ENCODE results near the gene LCN2.
"Not testable (repeated sequence)": the region's sequence is repeated elsewhere in the genome, so short reads cannot be mapped to it uniquely, and the experiment has no call there.

LCN2 gene

DNA sequence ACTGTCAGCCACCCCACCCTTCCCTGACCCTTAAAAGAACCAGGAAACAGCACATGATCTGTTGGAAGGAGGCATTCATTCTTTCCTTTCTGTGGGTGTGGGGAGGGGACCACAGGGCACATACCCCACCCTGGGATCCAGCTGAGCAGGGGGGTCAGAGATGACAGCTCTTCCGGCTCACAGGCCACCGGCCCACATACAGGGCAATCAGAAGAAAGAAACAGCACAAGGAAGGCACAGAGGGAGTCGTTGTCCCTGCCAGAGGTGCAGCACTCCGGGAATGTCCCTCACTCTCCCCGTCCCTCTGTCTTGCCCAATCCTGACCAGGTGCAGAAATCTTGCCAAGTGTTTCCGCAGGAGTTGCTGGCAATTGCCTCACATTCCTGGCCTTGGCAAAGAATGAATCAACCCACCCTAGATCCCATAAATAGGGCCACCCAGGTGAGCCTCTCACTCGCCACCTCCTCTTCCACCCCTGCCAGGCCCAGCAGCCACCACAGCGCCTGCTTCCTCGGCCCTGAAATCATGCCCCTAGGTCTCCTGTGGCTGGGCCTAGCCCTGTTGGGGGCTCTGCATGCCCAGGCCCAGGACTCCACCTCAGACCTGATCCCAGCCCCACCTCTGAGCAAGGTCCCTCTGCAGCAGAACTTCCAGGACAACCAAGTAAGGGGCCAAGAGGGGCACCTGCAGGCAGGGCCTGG lies at the start of gene LCN2:
LCN2 (plus strand) TSS at position 453 of the 701 bp plus-strand sequence; CDS start at position 526, 73 bp downstream.
- DNase-seq: no peak

DNA sequence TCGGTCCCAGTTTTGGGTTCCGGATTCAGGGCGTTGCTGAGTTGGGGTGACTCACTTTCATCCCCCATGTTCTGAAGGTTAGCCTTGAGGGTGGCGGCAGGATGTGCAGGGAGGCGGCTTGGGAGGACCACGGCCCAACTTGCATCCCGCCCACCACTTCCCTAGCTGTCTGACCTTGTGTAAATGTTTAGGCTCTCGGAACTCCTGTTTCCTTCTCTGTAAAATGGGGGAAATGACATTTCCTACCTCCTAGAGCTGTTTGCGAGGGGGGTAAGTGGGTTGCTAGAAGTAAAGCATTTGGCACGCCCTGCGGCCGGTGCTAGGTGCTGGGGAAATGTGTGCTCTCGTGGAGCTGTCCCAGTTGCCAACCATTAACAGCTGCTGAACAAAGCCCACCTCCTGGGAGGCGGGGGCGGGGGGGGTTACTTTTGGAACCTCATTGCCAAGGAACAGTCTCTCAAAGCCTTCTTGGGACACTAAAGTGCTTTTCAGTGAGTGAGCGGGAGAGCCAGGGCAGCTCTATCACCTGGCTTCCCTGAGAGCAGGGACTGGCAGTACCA lies 49.2 kb upstream of the LCN2 start:
- DNase-seq: no peak

DNA sequence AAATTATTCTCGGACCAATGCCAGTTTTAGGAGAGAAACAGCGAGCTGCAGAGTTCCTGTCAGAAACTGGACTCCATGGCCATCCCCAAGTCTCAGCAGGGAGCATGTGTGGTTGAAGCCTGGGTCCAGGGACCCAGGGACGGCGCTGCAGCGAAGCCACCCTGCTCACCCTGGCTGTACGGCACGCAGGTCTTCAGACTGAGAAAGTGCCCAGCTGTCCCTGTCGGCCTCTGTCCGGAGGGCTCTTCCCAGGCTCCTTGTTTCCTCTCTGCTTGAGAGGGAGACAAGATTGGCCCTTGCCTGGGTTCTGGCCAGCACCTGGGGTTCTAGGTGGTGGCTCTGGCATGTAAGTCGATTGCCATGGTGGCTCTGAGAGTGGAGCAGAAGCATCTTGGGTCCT lies 48.7 kb upstream of the LCN2 start:
- DNase-seq: no peak

DNA sequence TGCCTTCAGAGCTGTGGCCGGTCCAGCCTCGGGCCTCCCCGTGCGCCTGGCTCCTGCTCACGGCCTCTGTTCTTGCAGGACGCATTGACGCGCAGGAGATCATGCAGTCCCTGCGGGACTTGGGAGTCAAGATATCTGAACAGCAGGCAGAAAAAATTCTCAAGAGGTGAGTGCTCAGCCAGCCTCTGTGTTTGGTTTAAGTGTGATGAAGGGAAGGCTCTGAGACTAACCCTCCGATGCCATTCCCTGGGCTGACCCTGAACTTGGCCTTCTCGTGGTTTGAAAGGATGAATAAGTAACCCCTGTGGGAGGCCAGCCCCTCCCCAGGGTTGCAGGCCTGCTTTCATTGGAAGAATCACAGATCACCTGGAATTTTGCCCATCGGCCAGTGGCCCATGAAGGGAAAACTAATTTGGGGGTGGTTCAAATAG lies 48.0 kb upstream of the LCN2 start:
- DNase-seq: no peak

DNA sequence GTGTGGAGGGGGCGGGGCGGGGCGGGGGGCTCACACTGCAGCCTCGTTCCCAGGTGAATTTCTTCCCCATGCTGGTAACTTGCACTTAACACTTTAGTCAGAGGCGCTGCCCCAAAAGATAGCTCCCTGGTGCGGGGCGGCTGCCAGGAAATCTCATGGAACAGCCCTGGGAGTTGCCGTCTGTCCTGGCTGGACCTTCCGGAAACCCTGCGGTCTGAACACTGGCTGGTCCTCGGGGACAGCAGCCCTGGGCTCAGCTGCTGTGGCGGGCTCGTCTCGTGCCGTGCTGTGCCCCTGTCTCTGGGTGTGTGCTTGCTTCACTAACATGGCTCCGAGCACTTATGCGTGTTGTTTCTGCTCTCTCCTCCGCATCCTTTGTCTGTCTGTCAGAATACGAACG lies 47.6 kb upstream of the LCN2 start:
- no peak for DNase-seq

DNA sequence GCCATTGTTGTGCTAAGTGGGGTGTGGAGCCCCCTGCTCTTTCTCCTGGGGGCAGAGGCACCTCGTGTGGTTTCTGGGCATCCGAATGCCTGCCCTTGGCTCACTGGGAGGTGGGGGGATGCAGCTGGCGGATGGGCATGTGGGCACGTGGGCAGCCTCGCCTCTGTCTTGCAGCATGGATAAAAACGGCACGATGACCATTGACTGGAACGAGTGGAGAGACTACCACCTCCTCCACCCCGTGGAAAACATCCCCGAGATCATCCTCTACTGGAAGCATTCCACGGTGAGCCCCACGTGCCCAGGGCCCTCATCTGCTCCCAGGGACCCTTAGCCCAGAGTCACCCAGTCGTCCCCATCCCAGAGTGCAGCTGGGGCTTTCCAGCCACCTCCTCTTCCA lies 47.1 kb upstream of the LCN2 start:
- DNase-seq: no peak

DNA sequence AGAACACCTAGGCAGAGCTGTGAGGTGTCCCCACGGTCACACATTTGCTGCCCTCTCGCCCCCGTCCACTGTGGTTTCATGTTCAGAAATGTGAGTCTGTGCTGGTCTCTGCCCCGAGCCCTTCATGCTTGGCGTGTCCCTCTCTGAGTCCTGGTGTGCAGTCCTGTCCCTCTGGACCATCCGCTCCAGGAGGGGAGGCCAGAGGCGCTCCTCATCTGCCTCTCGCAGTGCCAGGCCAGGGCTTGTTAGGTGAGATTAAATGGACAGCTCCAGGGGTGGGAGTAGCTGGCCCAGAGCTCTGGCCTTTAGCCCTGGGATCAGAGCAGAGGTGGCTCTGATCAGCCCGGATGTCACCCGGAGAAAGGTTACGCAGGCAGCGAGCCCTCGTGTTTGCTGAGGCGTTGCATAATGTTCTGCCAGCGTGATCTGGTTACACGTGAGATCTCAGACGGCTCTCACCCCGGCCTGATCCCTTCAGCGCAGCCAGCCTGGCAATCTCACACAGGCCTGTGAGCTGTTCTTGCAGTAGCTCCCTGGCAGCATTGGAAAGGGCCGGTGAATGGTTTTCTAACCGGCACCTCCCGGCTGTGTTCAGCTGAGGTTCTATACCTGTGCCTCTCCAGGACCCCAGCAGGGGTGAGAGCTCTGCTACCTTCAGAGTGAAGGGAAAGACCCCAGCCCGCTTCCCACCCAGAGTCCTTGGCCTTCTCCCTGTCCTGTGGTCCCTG lies 46.2 kb upstream of the LCN2 start:
- no peak for DNase-seq

DNA sequence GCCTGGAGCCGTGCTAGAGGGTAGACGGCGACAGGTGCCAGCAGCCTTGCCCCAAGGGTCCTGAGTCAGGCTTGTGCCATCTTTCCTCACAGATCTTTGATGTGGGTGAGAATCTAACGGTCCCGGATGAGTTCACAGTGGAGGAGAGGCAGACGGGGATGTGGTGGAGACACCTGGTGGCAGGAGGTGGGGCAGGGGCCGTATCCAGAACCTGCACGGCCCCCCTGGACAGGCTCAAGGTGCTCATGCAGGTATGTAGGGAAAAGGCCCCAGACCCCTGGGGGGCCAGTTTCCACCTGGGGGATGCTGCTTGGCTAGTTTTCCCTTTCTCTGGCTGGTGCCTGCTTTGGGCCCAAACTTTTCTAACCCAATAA lies 45.7 kb upstream of the LCN2 start:
- peak; percentile 17 for DNase-seq

DNA sequence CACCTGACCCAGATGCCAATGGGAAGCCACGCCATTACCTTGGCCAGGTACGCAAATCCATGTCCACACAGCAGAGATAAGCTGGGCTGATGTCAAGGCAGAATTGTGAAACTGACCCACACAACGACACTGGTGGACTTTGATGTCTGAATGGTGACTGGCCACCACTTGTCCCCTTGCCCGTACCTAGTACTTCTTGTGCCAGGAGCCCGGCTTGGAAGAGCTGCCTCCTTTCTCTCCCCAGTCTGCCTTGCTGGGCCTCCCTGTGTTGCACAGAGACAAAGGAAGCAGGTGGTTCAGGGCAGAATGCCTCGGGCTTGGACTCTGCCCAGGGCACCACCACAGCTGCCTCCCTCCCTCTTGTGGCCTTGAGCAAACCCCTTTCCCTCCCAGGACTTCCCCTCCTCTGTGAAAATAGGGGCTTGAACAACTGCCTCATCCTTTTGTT lies 45.1 kb upstream of the LCN2 start:
- no peak for DNase-seq

DNA sequence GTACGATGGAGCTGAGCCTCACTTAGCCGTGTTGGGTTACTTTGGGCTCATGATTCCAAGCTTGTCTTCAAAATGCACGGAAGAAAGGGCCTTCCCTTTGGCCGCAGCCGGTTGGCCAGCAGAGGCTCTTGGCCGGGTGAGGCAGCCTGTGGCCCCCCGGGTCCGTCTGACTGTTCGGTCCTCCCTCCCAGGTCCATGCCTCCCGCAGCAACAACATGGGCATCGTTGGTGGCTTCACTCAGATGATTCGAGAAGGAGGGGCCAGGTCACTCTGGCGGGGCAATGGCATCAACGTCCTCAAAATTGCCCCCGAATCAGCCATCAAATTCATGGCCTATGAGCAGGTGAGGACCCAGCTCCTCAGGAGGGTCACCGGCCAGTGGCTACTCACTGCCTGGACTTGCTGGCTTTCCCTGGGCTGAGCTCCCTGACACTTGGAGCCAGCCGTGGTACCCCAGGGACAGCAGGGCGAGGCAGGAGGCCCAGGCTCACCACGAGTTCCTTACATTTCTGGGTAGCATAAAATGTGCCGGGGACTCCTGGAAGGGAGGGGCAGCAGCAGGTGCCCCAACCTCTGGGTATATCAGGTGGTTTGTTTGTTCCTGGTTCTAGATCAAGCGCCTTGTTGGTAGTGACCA lies 43.6 kb upstream of the LCN2 start:
- DNase-seq: no peak

DNA sequence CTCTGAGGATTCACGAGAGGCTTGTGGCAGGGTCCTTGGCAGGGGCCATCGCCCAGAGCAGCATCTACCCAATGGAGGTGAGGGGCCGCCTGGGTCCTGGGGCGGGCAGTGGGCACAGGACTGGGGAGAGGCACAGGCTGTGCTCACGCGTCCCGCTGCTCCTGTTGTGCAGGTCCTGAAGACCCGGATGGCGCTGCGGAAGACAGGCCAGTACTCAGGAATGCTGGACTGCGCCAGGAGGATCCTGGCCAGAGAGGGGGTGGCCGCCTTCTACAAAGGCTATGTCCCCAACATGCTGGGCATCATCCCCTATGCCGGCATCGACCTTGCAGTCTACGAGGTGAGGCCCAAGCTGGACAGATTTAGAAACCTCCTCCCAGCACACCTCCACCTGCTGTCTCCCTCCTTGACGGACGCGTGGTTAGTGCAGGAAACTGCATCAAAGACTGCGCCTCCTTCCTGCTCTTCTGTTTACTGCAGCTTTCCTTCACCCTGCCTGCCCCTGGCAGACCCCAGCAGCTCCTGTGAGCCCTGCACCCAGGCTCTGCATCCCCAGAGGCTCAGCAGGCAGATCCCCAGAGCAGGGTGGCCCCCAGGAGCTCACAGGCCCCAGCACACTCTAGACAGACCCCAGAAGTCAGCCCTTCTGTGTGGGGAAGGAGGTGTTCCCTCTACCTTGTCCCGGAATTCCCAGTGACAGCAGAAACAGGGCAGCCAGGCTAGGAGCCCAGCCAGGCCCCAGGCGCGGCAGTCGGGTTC lies 42.9 kb upstream of the LCN2 start:
- DNase-seq: no peak

DNA sequence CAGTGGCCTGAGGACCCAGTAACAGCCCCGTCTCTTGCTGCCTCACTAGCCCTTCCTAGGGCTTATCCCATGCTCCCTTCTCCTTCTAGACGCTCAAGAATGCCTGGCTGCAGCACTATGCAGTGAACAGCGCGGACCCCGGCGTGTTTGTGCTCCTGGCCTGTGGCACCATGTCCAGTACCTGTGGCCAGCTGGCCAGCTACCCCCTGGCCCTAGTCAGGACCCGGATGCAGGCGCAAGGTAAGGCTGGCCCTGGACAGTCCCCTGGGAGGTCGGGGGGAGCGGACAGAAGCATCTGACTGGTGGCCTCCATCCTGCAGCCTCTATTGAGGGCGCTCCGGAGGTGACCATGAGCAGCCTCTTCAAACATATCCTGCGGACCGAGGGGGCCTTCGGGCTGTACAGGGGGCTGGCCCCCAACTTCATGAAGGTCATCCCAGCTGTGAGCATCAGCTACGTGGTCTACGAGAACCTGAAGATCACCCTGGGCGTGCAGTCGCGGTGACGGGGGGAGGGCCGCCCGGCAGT lies 42.2 kb upstream of the LCN2 start:
- no peak for DNase-seq

DNA sequence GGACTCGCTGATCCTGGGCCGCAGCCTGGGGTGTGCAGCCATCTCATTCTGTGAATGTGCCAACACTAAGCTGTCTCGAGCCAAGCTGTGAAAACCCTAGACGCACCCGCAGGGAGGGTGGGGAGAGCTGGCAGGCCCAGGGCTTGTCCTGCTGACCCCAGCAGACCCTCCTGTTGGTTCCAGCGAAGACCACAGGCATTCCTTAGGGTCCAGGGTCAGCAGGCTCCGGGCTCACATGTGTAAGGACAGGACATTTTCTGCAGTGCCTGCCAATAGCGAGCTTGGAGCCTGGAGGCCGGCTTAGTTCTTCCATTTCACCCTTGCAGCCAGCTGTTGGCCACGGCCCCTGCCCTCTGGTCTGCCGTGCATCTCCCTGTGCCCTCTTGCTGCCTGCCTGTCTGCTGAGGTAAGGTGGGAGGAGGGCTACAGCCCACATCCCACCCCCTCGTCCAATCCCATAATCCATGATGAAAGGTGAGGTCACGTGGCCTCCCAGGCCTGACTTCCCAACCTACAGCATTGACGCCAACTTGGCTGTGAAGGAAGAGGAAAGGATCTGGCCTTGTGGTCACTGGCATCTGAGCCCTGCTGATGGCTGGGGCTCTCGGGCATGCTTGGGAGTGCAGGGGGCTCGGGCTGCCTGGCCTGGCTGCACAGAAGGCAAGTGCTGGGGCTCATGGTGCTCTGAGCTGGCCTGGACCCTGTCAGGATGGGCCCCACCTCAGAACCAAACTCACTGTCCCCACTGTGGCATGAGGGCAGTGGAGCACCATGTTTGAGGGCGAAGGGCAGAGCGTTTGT lies 41.6 kb upstream of the LCN2 start:
- DNase-seq: no peak

DNA sequence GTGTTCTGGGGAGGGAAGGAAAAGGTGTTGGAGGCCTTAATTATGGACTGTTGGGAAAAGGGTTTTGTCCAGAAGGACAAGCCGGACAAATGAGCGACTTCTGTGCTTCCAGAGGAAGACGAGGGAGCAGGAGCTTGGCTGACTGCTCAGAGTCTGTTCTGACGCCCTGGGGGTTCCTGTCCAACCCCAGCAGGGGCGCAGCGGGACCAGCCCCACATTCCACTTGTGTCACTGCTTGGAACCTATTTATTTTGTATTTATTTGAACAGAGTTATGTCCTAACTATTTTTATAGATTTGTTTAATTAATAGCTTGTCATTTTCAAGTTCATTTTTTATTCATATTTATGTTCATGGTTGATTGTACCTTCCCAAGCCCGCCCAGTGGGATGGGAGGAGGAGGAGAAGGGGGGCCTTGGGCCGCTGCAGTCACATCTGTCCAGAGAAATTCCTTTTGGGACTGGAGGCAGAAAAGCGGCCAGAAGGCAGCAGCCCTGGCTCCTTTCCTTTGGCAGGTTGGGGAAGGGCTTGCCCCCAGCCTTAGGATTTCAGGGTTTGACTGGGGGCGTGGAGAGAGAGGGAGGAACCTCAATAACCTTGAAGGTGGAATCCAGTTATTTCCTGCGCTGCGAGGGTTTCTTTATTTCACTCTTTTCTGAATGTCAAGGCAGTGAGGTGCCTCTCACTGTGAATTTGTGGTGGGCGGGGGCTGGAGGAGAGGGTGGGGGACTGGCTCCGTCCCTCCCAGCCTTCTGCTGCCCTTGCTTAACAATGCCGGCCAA lies 40.8 kb upstream of the LCN2 start:
- DNase-seq: no peak

DNA sequence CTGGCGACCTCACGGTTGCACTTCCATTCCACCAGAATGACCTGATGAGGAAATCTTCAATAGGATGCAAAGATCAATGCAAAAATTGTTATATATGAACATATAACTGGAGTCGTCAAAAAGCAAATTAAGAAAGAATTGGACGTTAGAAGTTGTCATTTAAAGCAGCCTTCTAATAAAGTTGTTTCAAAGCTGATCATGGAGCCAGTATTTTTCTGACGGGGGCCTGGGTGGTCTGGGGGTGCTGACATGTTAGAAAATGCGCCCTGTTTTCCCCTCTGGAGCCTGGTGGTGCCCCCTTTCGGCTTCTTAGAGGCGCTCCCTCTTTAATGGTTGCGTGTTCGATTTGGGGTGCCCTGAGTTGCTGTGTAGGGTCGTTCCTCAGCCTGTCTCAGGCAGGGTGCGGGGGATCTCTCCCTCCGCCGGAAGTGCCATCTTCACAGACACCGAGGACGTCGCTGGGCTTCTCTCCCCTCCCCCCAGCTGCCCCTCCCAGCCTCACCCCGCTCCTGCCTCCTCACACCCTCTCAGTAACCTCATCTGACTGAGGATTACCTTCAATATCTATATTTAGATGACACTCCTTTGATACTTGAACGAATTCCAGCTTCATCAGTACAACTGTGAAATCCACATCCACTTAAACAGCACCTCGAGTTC lies 40.1 kb upstream of the LCN2 start:
- no peak for DNase-seq

DNA sequence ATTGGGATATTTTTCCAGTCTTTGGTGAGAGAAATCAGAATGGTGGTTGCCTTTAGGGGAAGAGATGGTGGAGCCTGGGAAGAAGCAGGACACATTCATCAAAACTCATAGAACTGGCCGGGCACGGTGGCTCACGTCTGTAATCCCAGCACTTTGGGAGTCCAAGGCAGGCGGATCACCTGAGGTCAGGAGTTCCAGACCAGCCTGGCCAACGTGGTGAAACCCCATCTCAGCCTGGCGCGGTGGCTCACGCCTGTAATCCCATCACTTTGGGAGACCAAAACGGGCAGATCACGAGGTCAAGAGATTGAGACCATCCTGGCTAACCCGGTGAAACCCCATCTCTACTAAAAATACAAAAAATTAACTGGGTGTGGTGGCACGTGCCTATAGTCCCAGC lies 37.5 kb upstream of the LCN2 start:
- not testable (repeated sequence) for DNase-seq

DNA sequence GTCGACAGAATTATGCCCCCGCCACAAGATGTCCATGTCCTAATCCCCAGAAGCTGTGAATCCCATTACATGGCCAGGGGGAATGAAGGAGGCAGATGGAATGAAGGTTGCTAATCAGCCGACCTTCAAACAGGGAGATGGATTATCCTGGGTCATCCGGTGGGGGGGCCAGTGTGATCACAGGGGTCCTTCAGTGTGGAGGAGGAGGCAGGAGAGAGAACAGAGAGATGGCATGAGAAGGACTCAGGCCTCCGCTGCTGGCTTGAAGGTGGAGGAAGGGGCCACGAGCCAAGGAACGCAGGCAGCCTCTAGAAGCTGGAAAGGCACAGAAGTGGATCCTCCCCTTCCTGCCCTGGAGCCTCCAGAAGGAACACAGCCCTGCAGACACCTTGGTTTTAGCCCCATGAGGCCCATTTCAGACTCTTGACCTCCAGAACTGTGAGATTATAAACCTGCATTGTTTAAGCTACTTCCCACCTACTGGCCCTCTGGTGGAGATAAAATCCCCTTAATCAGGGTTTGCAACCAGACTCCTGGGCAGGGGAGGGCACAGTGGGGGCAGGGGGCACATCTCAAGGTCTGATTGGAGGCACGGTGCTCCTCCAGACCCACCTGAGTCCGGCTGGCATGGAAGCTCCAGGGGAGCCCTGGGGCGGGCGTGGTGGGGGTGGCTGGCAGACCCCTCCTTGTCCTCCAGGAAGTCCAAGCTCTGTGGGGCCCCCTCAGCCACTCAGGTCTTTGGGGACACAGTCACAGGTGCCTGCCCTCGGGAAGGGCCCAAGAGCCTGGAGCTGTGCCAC lies 35.5 kb upstream of the LCN2 start:
- no peak for DNase-seq

DNA sequence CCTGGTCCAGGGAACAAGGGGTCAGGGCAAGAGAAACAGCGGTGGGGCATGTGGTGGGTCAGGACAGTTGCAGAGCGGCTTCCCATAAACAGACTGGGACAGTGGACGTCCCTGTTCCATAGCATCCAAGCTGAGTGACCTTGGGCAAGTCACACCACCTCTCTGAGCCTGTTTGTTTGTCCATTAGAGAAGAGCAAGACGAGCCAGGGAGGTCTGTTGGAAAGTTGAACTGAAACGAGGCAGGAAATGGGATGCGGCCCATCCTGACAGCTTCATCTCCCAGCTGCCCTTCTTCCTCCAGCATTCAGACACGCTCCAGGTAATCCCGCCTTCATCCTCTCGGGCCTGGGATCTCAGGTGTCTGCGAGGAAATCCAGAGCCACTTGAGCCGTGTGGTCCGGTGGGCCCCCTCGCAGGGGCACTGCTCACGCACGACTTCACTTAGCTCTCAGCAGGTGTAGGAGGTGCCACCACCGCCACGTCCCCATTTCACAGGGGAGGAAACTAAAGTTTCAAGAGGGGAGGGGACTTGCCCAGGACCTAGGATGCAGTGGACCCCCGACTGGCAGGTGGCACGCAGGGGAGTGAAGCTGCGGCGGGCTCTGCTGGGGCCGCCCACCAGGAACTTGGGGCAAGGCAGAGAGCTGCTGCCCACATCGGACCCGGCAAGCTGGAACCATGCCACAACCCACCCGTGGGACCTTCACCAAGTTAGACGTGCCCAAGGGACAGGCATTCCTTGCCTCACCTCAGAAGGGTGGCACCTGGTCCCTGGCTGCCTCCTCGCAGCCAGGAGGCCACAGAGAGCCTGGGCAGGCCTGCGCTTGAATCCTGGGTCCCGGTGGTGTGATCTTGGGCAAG lies 34.7 kb upstream of the LCN2 start:
- no peak for DNase-seq

Measured in activated effector memory CD4-positive, alpha-beta T cell treated with Interleukin-2 at 50 U/mL for 16 hours (primary cell).